Fibroblast of villous mesenchyme (primary cell): Measurements from ENCODE around the gene MYH3. TPM values are rescaled to one million over a fixed set of nuclear protein-coding genes. Genes with fewer than 3 reads are reported as not detected.

Experiments used
- DNase-seq: peaks from one replicate; pipeline ENCODE4 v3.0.0-alpha.2; 2010; ENCODE audit warnings: low read depth
- H3K4me3 ChIP-seq: 2 replicates; pipeline ENCODE4 v1.5.1; 2011; ENCODE audit warnings: low read depth, mild to moderate bottlenecking, low read length
- CTCF ChIP-seq: IDR thresholded peaks from 2 replicates; pipeline ENCODE4 v1.5.1; 2012; ENCODE audit warnings: low read depth, mild to moderate bottlenecking, low read length; ENCODE audit not compliant: insufficient read depth
- total RNA-seq: library from RNA; depleted of rRNA; stranded (reverse); fragments of >200 nt; gene quantifications from 2 replicates; pipeline ENCODE4 v1.2.3, GENCODE V29; 2012

The MYH3 gene
- total RNA-seq, 1 donor, result 0.43 TPM

DNA sequence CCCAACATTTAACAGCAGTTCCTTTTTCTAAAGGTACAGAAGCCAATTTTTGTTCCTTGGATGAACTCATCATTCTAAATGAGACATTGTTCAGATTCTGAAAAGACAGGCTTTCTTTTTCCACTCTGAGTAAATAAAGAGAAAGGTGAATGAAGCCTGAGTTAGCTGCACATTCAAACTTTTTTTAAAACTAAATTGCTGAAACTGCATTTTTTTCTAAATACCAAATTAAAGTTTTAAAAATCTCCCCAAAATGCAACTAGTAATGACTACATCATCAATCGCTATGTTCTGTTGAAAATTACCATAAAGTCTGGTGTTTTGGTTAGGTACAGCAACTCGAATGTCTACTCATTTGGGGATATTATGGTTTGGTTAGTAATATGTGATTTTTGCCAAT lies 30.4 kb upstream of the MYH3 start:
- DNase-seq, result no peak
- H3K4me3 ChIP-seq, result no peak overlapping the region
- TF ChIP-seq CTCF, result no peak

DNA sequence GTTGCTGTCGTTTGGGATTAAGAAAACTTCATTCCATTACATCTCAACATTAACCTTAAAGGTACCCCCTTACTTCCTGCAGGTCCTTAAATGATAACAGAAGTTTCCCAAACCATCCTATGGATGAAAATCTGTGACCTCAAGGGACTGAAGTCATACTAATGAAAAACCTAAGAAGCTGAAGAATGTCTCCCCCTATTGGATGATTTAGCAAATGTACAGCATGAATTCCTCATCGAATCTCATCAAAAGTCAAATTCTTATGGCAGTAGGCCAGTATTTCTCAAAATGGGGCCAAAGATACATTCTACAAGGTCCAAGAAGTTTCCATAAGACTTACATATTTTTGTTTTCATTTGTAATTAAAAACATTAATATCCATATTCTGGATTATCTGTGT lies 26.7 kb upstream of the MYH3 start:
- peak; percentile 30 for DNase-seq
- H3K4me3 ChIP-seq, result no peak overlapping the region
- TF ChIP-seq CTCF, result peak; percentile 57

GRCh38 chr17:10681866-10682446 lies 24.8 kb upstream of the MYH3 start:
- H3K4me3 ChIP-seq, result no peak overlapping the region
- peak; percentile 51 for DNase-seq
- no peak for TF ChIP-seq CTCF

- TF ChIP-seq CTCF, result no peak
- no peak overlapping the region for H3K4me3 ChIP-seq
- no peak for DNase-seq
Observed at GRCh38 chr17:10674704-10675103, 17.6 kb upstream of the MYH3 start.

- TF ChIP-seq CTCF, result no peak
- DNase-seq, result no peak
- no peak overlapping the region for H3K4me3 ChIP-seq
Observed at GRCh38 chr17:10673312-10673711, 16.2 kb upstream of the MYH3 start.

GRCh38 chr17:10668775-10669174 lies 11.7 kb upstream of the MYH3 start:
- TF ChIP-seq CTCF, result no peak
- DNase-seq, result peak; percentile 16
- no peak overlapping the region for H3K4me3 ChIP-seq

- DNase-seq, result no peak
- no peak for TF ChIP-seq CTCF
- H3K4me3 ChIP-seq, result no peak overlapping the region
Observed at GRCh38 chr17:10666906-10667305, 9.8 kb upstream of the MYH3 start.
